Measurements from ENCODE around the gene LPP. TPM values are rescaled to one million over a fixed set of nuclear protein-coding genes. Genes with fewer than 3 reads are reported as not detected.

Gene LPP
- total RNA-seq, 2 donors from 2014 or later: 52.7 to 56.7 TPM

GRCh38 chr3:188358787-188359493, 205.0 kb downstream of the LPP start:
- Mint-ChIP-seq H3K4me1 (ENCODE audit: low read depth in 2 of 2) (peaks cover 44 to 48% of the 10 kb centered on the region in 2 donors), H3K27ac (peak overlapping the region; percentile 5 to 36), H3K27me3 (peaks cover 7 to 11% of the 10 kb centered on the region in 2 donors), H3K4me3 (peak overlapping the region; percentile 74), H3K9me3 (peaks cover 2% of the 10 kb centered on the region), H3K36me3 (peaks cover 6% of the 10 kb centered on the region)
- ATAC-seq (peak; percentile 76 to 84), DNase-seq (ENCODE audit: low spot score) (no peak)

- Mint-ChIP-seq H3K4me3 (peak overlapping the region; percentile 74), H3K27ac (peak overlapping the region in 1 of 2 donors; percentile 5)
- ATAC-seq: no peak
Measured at GRCh38 chr3:188360364-188360881, 206.5 kb downstream of the LPP start.

GRCh38 chr3:188361888-188362287, 207.9 kb downstream of the LPP start:
- peak overlapping the region; percentile 11 for H3K4me3 Mint-ChIP-seq
- DNase-seq (ENCODE audit: low spot score) (no peak), ATAC-seq (no peak)

More at GRCh38 chr3:188360364-188360881, 206.5 kb downstream of the LPP start:
- Mint-ChIP-seq H3K27me3 (peaks cover 7 to 11% of the 10 kb centered on the region in 2 donors), H3K9me3 (peaks cover 2% of the 10 kb centered on the region), H3K36me3 (peaks cover 6% of the 10 kb centered on the region), H3K4me1 (ENCODE audit: low read depth in 2 of 2) (peaks cover 56 to 61% of the 10 kb centered on the region in 2 donors)
- DNase-seq (ENCODE audit: low spot score): no peak

GRCh38 chr3:188362405-188362831, 208.5 kb downstream of the LPP start:
- ATAC-seq (peak; percentile 83 to 86), DNase-seq (ENCODE audit: low spot score) (no peak)
- peaks cover 2% of the 10 kb centered on the region for H3K9me3 Mint-ChIP-seq
- H3K36me3 Mint-ChIP-seq: peaks cover 6% of the 10 kb centered on the region
- H3K4me3 Mint-ChIP-seq: peak overlapping the region; percentile 75
- peak overlapping the region; percentile 5 to 42 for H3K27ac Mint-ChIP-seq
- peaks cover 7 to 11% of the 10 kb centered on the region in 2 donors for H3K27me3 Mint-ChIP-seq
- peaks cover 61 to 67% of the 10 kb centered on the region in 2 donors for H3K4me1 Mint-ChIP-seq (ENCODE audit: low read depth in 2 of 2)

More at GRCh38 chr3:188361888-188362287, 207.9 kb downstream of the LPP start:
- H3K4me1 Mint-ChIP-seq (ENCODE audit: low read depth in 2 of 2): peaks cover 61 to 67% of the 10 kb centered on the region in 2 donors
- H3K27me3 Mint-ChIP-seq: peaks cover 7 to 11% of the 10 kb centered on the region in 2 donors
- peak overlapping the region; percentile 5 to 42 for H3K27ac Mint-ChIP-seq
- peaks cover 6% of the 10 kb centered on the region for H3K36me3 Mint-ChIP-seq
- H3K9me3 Mint-ChIP-seq: peaks cover 2% of the 10 kb centered on the region

- Mint-ChIP-seq H3K27ac (peak overlapping the region in 1 of 2 donors; percentile 16), H3K9me3 (peaks cover 2% of the 10 kb centered on the region), H3K36me3 (peaks cover 6% of the 10 kb centered on the region), H3K4me3 (no peak overlapping the region), H3K4me1 (ENCODE audit: low read depth in 2 of 2) (peaks cover 41 to 50% of the 10 kb centered on the region in 2 donors), H3K27me3 (peaks cover 3 to 5% of the 10 kb centered on the region in 2 donors)
- ATAC-seq (peak; percentile 61 to 73), DNase-seq (ENCODE audit: low spot score) (no peak)
Measured at GRCh38 chr3:188365184-188365583, 211.2 kb downstream of the LPP start.

- peaks cover 37 to 42% of the 10 kb centered on the region in 2 donors for H3K4me1 Mint-ChIP-seq (ENCODE audit: low read depth in 2 of 2)
- peaks cover 2% of the 10 kb centered on the region for H3K9me3 Mint-ChIP-seq
- ATAC-seq (no peak), DNase-seq (ENCODE audit: low spot score) (no peak)
- H3K36me3 Mint-ChIP-seq: peaks cover 6% of the 10 kb centered on the region
- no peak overlapping the region for H3K4me3 Mint-ChIP-seq
- peak overlapping the region in 1 of 2 donors; percentile 20 for H3K27ac Mint-ChIP-seq
- no peaks in the 10 kb centered on the region for H3K27me3 Mint-ChIP-seq
Measured at GRCh38 chr3:188365988-188366698, 212.2 kb downstream of the LPP start.

GRCh38 chr3:188367678-188368077, 213.7 kb downstream of the LPP start:
- Mint-ChIP-seq H3K4me3 (no peak overlapping the region), H3K9me3 (no peaks in the 10 kb centered on the region), H3K27ac (peak overlapping the region in 1 of 2 donors; percentile 68), H3K36me3 (no peaks in the 10 kb centered on the region), H3K4me1 (ENCODE audit: low read depth in 2 of 2) (peaks cover 29 to 30% of the 10 kb centered on the region in 2 donors), H3K27me3 (no peaks in the 10 kb centered on the region)
- DNase-seq (ENCODE audit: low spot score) (no peak), ATAC-seq (no peak)

- DNase-seq (ENCODE audit: low spot score) (no peak), ATAC-seq (no peak)
- Mint-ChIP-seq H3K36me3 (no peaks in the 10 kb centered on the region), H3K4me3 (no peak overlapping the region), H3K27ac (peak overlapping the region in 1 of 2 donors; percentile 8), H3K9me3 (no peaks in the 10 kb centered on the region), H3K27me3 (no peaks in the 10 kb centered on the region), H3K4me1 (ENCODE audit: low read depth in 2 of 2) (peaks cover 22 to 24% of the 10 kb centered on the region in 2 donors)
Measured at GRCh38 chr3:188369526-188369925, 215.6 kb downstream of the LPP start.

- peaks cover 16 to 18% of the 10 kb centered on the region in 2 donors for H3K4me1 Mint-ChIP-seq (ENCODE audit: low read depth in 2 of 2)
- no peak overlapping the region for H3K4me3 Mint-ChIP-seq
- peak overlapping the region in 1 of 2 donors; percentile 50 for H3K27ac Mint-ChIP-seq
- no peaks in the 10 kb centered on the region for H3K27me3 Mint-ChIP-seq
- DNase-seq (ENCODE audit: low spot score): no peak
- no peaks in the 10 kb centered on the region for H3K36me3 Mint-ChIP-seq
- H3K9me3 Mint-ChIP-seq: no peaks in the 10 kb centered on the region
- ATAC-seq: no peak
Measured at GRCh38 chr3:188370081-188370830, 216.3 kb downstream of the LPP start.

GRCh38 chr3:188378786-188379185, 224.8 kb downstream of the LPP start:
- Mint-ChIP-seq H3K27ac (no peak overlapping the region), H3K36me3 (peaks cover 13% of the 10 kb centered on the region), H3K4me1 (ENCODE audit: low read depth in 2 of 2) (peaks cover 17 to 25% of the 10 kb centered on the region in 2 donors), H3K9me3 (peaks cover 8% of the 10 kb centered on the region), H3K27me3 (no peaks in the 10 kb centered on the region), H3K4me3 (no peak overlapping the region)
- DNase-seq (ENCODE audit: low spot score): no peak
- ATAC-seq: no peak

GRCh38 chr3:188380252-188380651, 226.3 kb downstream of the LPP start:
- H3K4me1 Mint-ChIP-seq (ENCODE audit: low read depth in 2 of 2): peaks cover 28 to 34% of the 10 kb centered on the region in 2 donors
- peaks cover 17% of the 10 kb centered on the region for H3K36me3 Mint-ChIP-seq
- no peak overlapping the region for H3K27ac Mint-ChIP-seq
- no peak for ATAC-seq
- H3K9me3 Mint-ChIP-seq: peaks cover 8% of the 10 kb centered on the region
- no peaks in the 10 kb centered on the region for H3K27me3 Mint-ChIP-seq
- no peak overlapping the region for H3K4me3 Mint-ChIP-seq
- no peak for DNase-seq (ENCODE audit: low spot score)

- DNase-seq (ENCODE audit: low spot score) (no peak), ATAC-seq (no peak)
- Mint-ChIP-seq H3K9me3 (peaks cover 8% of the 10 kb centered on the region), H3K4me3 (no peak overlapping the region), H3K36me3 (peaks cover 13% of the 10 kb centered on the region), H3K4me1 (ENCODE audit: low read depth in 2 of 2) (peaks cover 32 to 34% of the 10 kb centered on the region in 2 donors), H3K27me3 (no peaks in the 10 kb centered on the region), H3K27ac (no peak overlapping the region)
Measured at GRCh38 chr3:188380722-188381121, 226.8 kb downstream of the LPP start.

GRCh38 chr3:188383748-188384147, 229.8 kb downstream of the LPP start:
- Mint-ChIP-seq H3K9me3 (peaks cover 2% of the 10 kb centered on the region), H3K4me1 (ENCODE audit: low read depth in 2 of 2) (peaks cover 34% of the 10 kb centered on the region in 2 donors), H3K36me3 (peaks cover 4% of the 10 kb centered on the region), H3K27me3 (no peaks in the 10 kb centered on the region), H3K4me3 (no peak overlapping the region), H3K27ac (peak overlapping the region in 1 of 2 donors; percentile 90)
- no peak for DNase-seq (ENCODE audit: low spot score)
- no peak for ATAC-seq
